Liver (tissue), 9 donors: ENCODE data around the gene PTPN2. TPM values are rescaled to one million over a fixed set of nuclear protein-coding genes. Genes with fewer than 3 reads are reported as not detected.

Experiments
- DNase-seq: peaks from one replicate; pipeline ENCODE4 v3.0.0-alpha.2; 2017; ENCODE audit warnings: low spot score
- H3K27ac ChIP-seq, 2 donors: one replicate each; pipeline ENCODE4 v1.7.0; 2013; ENCODE audit warnings: inconsistent platforms in 2 of 2, low read length in 2 of 2, control low read depth in 1 of 2, low read depth in 1 of 2, mild to moderate bottlenecking in 1 of 2
- H3K27me3 ChIP-seq, 4 donors: one replicate each; pipeline versions ENCODE4 v1.6.1 to v1.7.0; 2013; ENCODE audit warnings: low read length in 3 of 4, inconsistent platforms in 1 of 4, mild to moderate bottlenecking in 1 of 4, moderate library complexity in 1 of 4; ENCODE audit not compliant: control insufficient read depth in 4 of 4, insufficient read depth in 4 of 4
- H3K36me3 ChIP-seq, 4 donors: one replicate each; pipeline versions ENCODE4 v1.6.1 to v1.7.0; 2013; ENCODE audit warnings: low read length in 3 of 4, mild to moderate bottlenecking in 3 of 4, low read depth in 1 of 4, moderate library complexity in 1 of 4; ENCODE audit not compliant: control insufficient read depth in 4 of 4, insufficient read depth in 3 of 4
- H3K4me1 ChIP-seq, 4 donors: one replicate each; pipeline versions ENCODE4 v1.6.1 to v1.7.0; 2013; ENCODE audit warnings: low read length in 3 of 4, mild to moderate bottlenecking in 3 of 4, moderate library complexity in 1 of 4; ENCODE audit not compliant: control insufficient read depth in 4 of 4, insufficient read depth in 4 of 4
- H3K4me3 ChIP-seq, 3 donors: one replicate each; pipeline versions ENCODE4 v1.6.1 to v1.7.0; 2013; ENCODE audit warnings: low read length in 3 of 3, control low read depth in 1 of 3, low read depth in 1 of 3, mild to moderate bottlenecking in 1 of 3
- H3K9ac ChIP-seq, 2 donors: one replicate each; pipeline ENCODE4 v1.7.0; 2013; ENCODE audit warnings: low read length in 2 of 2, mild to moderate bottlenecking in 2 of 2, moderate library complexity in 2 of 2, control low read depth in 1 of 2, low read depth in 1 of 2
- H3K9me3 ChIP-seq, 4 donors: one replicate each; pipeline versions ENCODE4 v1.6.1 to v1.7.0; 2013; ENCODE audit warnings: low read length in 3 of 4; ENCODE audit not compliant: control insufficient read depth in 4 of 4
- ATF3 ChIP-seq: IDR thresholded peaks from 2 replicates; pipeline ENCODE4 v1.6.1; 2016; ENCODE audit warnings: antibody characterized with exemption
- CTCF ChIP-seq: fragments of 150-350 bp; IDR thresholded peaks from 2 replicates; pipeline ENCODE4 v1.5.1; 2017; ENCODE audit warnings: improper control_type of control experiment, low read depth, low read length; ENCODE audit not compliant: missing input control
- EGR1 ChIP-seq, 2 donors: IDR thresholded peaks; 2 replicates each; pipeline ENCODE4 v1.6.1; 2016 to 2018; ENCODE audit warnings: antibody characterized with exemption in 2 of 2, low read depth in 2 of 2
- FOXA1 ChIP-seq: IDR thresholded peaks from 2 replicates; pipeline ENCODE4 v1.6.1; 2016; ENCODE audit warnings: antibody characterized with exemption
- FOXA2 ChIP-seq: IDR thresholded peaks from 2 replicates; pipeline ENCODE4 v1.6.1; 2016; ENCODE audit warnings: antibody characterized with exemption
- GABPA ChIP-seq, 2 donors: IDR thresholded peaks in 1 of 2; conservative IDR thresholded peaks in 1 of 2; 2 replicates each; pipeline ENCODE4 v1.6.1; 2016; ENCODE audit warnings: antibody characterized with exemption in 2 of 2, mild to moderate bottlenecking in 1 of 2, moderate library complexity in 1 of 2
- HNF4A ChIP-seq, 2 donors: conservative IDR thresholded peaks; 2 replicates each; pipeline ENCODE4 v1.6.1; 2016; ENCODE audit warnings: antibody characterized with exemption in 2 of 2, mild to moderate bottlenecking in 2 of 2
- HNF4G ChIP-seq: IDR thresholded peaks from 2 replicates; pipeline ENCODE4 v1.6.1; 2016; ENCODE audit warnings: antibody characterized with exemption
- JUND ChIP-seq, 2 donors: IDR thresholded peaks; 2 replicates each; pipeline ENCODE4 v1.6.1; 2016; ENCODE audit warnings: antibody characterized with exemption in 2 of 2
- MAX ChIP-seq: IDR thresholded peaks from 2 replicates; pipeline ENCODE4 v1.6.1; 2016; ENCODE audit warnings: antibody characterized with exemption
- NR2F2 ChIP-seq: IDR thresholded peaks from 2 replicates; pipeline ENCODE4 v1.6.1; 2016; ENCODE audit warnings: antibody characterized with exemption
- RAD21 ChIP-seq, 2 donors: IDR thresholded peaks; 2 replicates each; pipeline ENCODE4 v1.6.1; 2016; ENCODE audit warnings: antibody characterized with exemption in 2 of 2, mild to moderate bottlenecking in 2 of 2
- REST ChIP-seq: IDR thresholded peaks from 2 replicates; pipeline ENCODE4 v1.6.1; 2016; ENCODE audit warnings: antibody characterized with exemption, mild to moderate bottlenecking
- RXRA ChIP-seq, 2 donors: IDR thresholded peaks; 2 replicates each; pipeline ENCODE4 v1.6.1; 2017 to 2018; ENCODE audit warnings: antibody characterized with exemption in 2 of 2, mild to moderate bottlenecking in 1 of 2
- SP1 ChIP-seq: IDR thresholded peaks from 2 replicates; pipeline ENCODE4 v1.6.1; 2018; ENCODE audit warnings: antibody characterized with exemption, mild to moderate bottlenecking
- TAF1 ChIP-seq: conservative IDR thresholded peaks from 2 replicates; pipeline ENCODE4 v1.6.1; 2016; ENCODE audit warnings: antibody characterized with exemption, mild to moderate bottlenecking
- YY1 ChIP-seq: IDR thresholded peaks from 2 replicates; pipeline ENCODE4 v1.6.1; 2016; ENCODE audit warnings: antibody characterized with exemption, mild to moderate bottlenecking
- ZBTB33 ChIP-seq: IDR thresholded peaks from 2 replicates; pipeline ENCODE4 v1.6.1; 2016; ENCODE audit warnings: antibody characterized with exemption
- whole genome bisulfite sequencing: extraction: QIAGEN DNeasy Blood & Tissue Kit; methylation state at CpG from one replicate; pipeline ENCODE4 v1.1.7; 2013; 5-methylcytosine and 5-hydroxymethylcytosine counted together
- polyA plus RNA-seq, 2 donors: library from polyadenylated mRNA; stranded (reverse) in 1 of 2; unstranded in 1 of 2; fragments of 200-250 nt in 1 of 2; fragments of >200 nt in 1 of 2; fragmentation: Nextera tagmentation in 1 of 2; extraction: Ambion mirVana in 1 of 2; gene quantifications; one replicate each; pipeline versions ENCODE4 v1.2.1 to v1.2.3, GENCODE V29; 2013 to 2015
- total RNA-seq, 2 donors: library from RNA; depleted of rRNA; stranded (reverse); fragments of >200 nt; gene quantifications; one replicate each; pipeline ENCODE4 v1.2.3, GENCODE V29; 2014
- donor health status: healthy.
- donor health status: healthy.
- donor health status: healthy.
- donor health status: healthy.
- donor health status: healthy.

Gene PTPN2
- total and polyA plus RNA-seq, 4 donors, result 9.2 to 21.2 (median 14.9) TPM

- Histone ChIP-seq H3K4me1 (peaks cover 2 to 19% (median 11%) of the 10 kb centered on the region in 4 donors), H3K9ac (peak overlapping the region; percentile 58 to 95), H3K36me3 (no peaks in the 10 kb centered on the region), H3K27ac (peak overlapping the region; percentile 100), H3K27me3 (no peaks in the 10 kb centered on the region), H3K4me3 (peak overlapping the region; percentile 92 to 94 (median 92)), H3K9me3 (no peaks in the 10 kb centered on the region)
- DNase-seq, result no peak
- TF ChIP-seq FOXA2, result no peak
- no peak for TF ChIP-seq RXRA (IDR thresholded peaks at IDR 0.05)
- TF ChIP-seq HNF4A (conservative IDR thresholded peaks at IDR 0.05), result no peak
- TF ChIP-seq HNF4G, result no peak
- TF ChIP-seq GABPA (IDR thresholded peaks at IDR 0.05 in 1 of 2, conservative IDR thresholded peaks at IDR 0.05 in 1 of 2), result no peak
- TF ChIP-seq SP1, result no peak
- TF ChIP-seq REST, result no peak
- TF ChIP-seq FOXA1, result no peak
- no peak for TF ChIP-seq MAX
- TF ChIP-seq TAF1, result no peak
- TF ChIP-seq JUND (IDR thresholded peaks at IDR 0.05), result no peak
- TF ChIP-seq CTCF, result no peak
- TF ChIP-seq EGR1 (IDR thresholded peaks at IDR 0.05; ENCODE audit: low read depth in 2 of 2), result no peak
- TF ChIP-seq ATF3, result no peak
- no peak for TF ChIP-seq ZBTB33
- TF ChIP-seq YY1, result no peak
- TF ChIP-seq RAD21 (IDR thresholded peaks at IDR 0.05), result no peak
- no peak for TF ChIP-seq NR2F2
- whole genome bisulfite sequencing, result under 1% methylated on average over 38 of the region's 38 CpGs
Observed at GRCh38 chr18:12883372-12883683, 709 bp downstream of the PTPN2 start.
